Endothelial cell of umbilical vein (primary cell): ENCODE data around the gene TNFRSF11A. TPM values are rescaled to one million over a fixed set of nuclear protein-coding genes. Genes with fewer than 3 reads are reported as not detected.

Experiments
- BruUV-seq: library from RNA; stranded (reverse); fragments of 400-500 nt; replicated peaks from 2 replicates; lab custom pipeline; 2021; lab: Mats Ljungman, UMichigan
- CTCF ChIA-PET: fragments of 300-600, 350-600 bp; sonication (Branson Sonifier 250); formaldehyde crosslinking; loops from one replicate; lab custom pipeline; 2021; ENCODE audit warnings: antibody characterized with exemption, inconsistent platforms; lab: Charles Lee
- POLR2A ChIA-PET: fragments of 300-600, 350-600 bp; sonication (Branson Sonifier 250); formaldehyde crosslinking; loops from one replicate; lab custom pipeline; 2021; ENCODE audit warnings: antibody characterized with exemption, inconsistent platforms; lab: Charles Lee
- DNase-seq: peaks from one replicate; pipeline ENCODE4 v3.0.0-alpha.2; 2011; ENCODE audit warnings: low read depth, low spot score
- FAIRE-seq: peaks from 2 replicates; lab custom pipeline; 2011; peaks lifted over from hg19 to GRCh38; lab: Jason Lieb, UNC
- H2AFZ ChIP-seq: 2 replicates; pipeline ENCODE4 v1.6.0; 2012; ENCODE audit warnings: low read depth, low read length, control low read depth, inconsistent platforms
- H3K27ac ChIP-seq: 2 replicates; pipeline ENCODE4 v1.5.1; 2011; ENCODE audit warnings: low read depth, mild to moderate bottlenecking, control low read depth, low read length, moderate library complexity; ENCODE audit not compliant: insufficient read depth
- H3K27me3 ChIP-seq, 2 experiments: 2 replicates each; pipeline versions ENCODE4 v1.6.0 to v1.6.1; 2011; ENCODE audit warnings: low read length in 2 of 2, mixed read lengths in 1 of 2; ENCODE audit not compliant: control insufficient read depth in 2 of 2, insufficient read depth in 2 of 2
- H3K36me3 ChIP-seq, 2 experiments: 2 replicates in 1 of 2; 3 replicates in 1 of 2; pipeline ENCODE4 v1.5.1; 2011; ENCODE audit warnings: low read length in 2 of 2, mild to moderate bottlenecking in 1 of 2, moderate library complexity in 1 of 2; ENCODE audit not compliant: control insufficient read depth in 2 of 2, insufficient read depth in 2 of 2; ENCODE audit errors: extremely low read depth in 1 of 2
- H3K4me1 ChIP-seq: 3 replicates; pipeline ENCODE4 v1.5.1; 2011; ENCODE audit warnings: mild to moderate bottlenecking, low read length; ENCODE audit not compliant: control insufficient read depth, insufficient read depth; ENCODE audit errors: extremely low read depth
- H3K4me2 ChIP-seq: 2 replicates; pipeline ENCODE4 v1.6.1; 2011; ENCODE audit warnings: low read length, control low read depth, mixed read lengths; ENCODE audit not compliant: insufficient read depth
- H3K4me3 ChIP-seq, 3 experiments: fragments of 200-600 bp in 1 of 3; sonication (generic), shearing (Covaris generic) in 1 of 3; replicated peaks in 1 of 3; 2 replicates each; pipeline ENCODE4 v1.5.1; 2011 to 2016; ENCODE audit warnings: control low read depth in 3 of 3, low read length in 3 of 3, mild to moderate bottlenecking in 2 of 3, inconsistent platforms in 1 of 3, low read depth in 1 of 3, moderate library complexity in 1 of 3; ENCODE audit not compliant: insufficient read depth in 1 of 3
- H3K79me2 ChIP-seq: 2 replicates; pipeline ENCODE4 v1.6.0; 2012; ENCODE audit warnings: low read length, inconsistent platforms; ENCODE audit not compliant: control insufficient read depth, insufficient read depth
- H3K9ac ChIP-seq: replicated peaks from 2 replicates; pipeline ENCODE3; 2011; ENCODE audit warnings: low read length, control low read depth; ENCODE audit not compliant: insufficient read depth; ENCODE audit errors: extremely low read depth
- H3K9me1 ChIP-seq: replicated peaks from 3 replicates; pipeline ENCODE4 v1.6.0; 2011; ENCODE audit warnings: mild to moderate bottlenecking, low read length; ENCODE audit not compliant: control insufficient read depth, insufficient read depth; ENCODE audit errors: extremely low read depth
- H3K9me3 ChIP-seq: replicated peaks from 2 replicates; pipeline ENCODE4 v1.5.1; 2012; ENCODE audit warnings: low read length, inconsistent platforms; ENCODE audit not compliant: control insufficient read depth, insufficient read depth
- H4K20me1 ChIP-seq: replicated peaks from 2 replicates; pipeline ENCODE3; 2011; ENCODE audit warnings: mild to moderate bottlenecking, low read length; ENCODE audit not compliant: control insufficient read depth, insufficient read depth; ENCODE audit errors: extremely low read depth
- EZH2 ChIP-seq: IDR thresholded peaks from 2 replicates; pipeline ENCODE4 v1.6.1; 2012; ENCODE audit warnings: borderline replicate concordance, low read depth, mild to moderate bottlenecking, moderate library complexity, low read length, inconsistent platforms; ENCODE audit not compliant: severe bottlenecking
- FOS ChIP-seq: IDR thresholded peaks from 2 replicates; pipeline ENCODE4 v1.6.1; 2011; ENCODE audit warnings: mild to moderate bottlenecking, low read length, moderate library complexity, borderline replicate concordance; ENCODE audit not compliant: insufficient read depth
- GATA2 ChIP-seq: IDR thresholded peaks from 2 replicates; pipeline ENCODE4 v1.7.0; 2011; ENCODE audit warnings: low read depth, mild to moderate bottlenecking, moderate library complexity, mixed read lengths, low read length; ENCODE audit not compliant: insufficient read length, insufficient read depth
- JUN ChIP-seq: IDR thresholded peaks from 2 replicates; pipeline ENCODE4 v1.6.1; 2011; ENCODE audit warnings: borderline replicate concordance, low read depth; ENCODE audit not compliant: insufficient read length, insufficient read depth
- MYC ChIP-seq: IDR thresholded peaks from one replicate; pipeline ENCODE4 v1.6.1; 2011; ENCODE audit warnings: mild to moderate bottlenecking, low read depth, low read length
- POLR2A ChIP-seq: IDR thresholded peaks from 2 replicates; pipeline ENCODE4 v1.6.1; 2012; ENCODE audit warnings: low read depth, mild to moderate bottlenecking, control low read depth, low read length
- POLR2AphosphoS5 ChIP-seq: IDR thresholded peaks from 2 replicates; pipeline ENCODE4 v1.6.1; 2012; ENCODE audit warnings: low read depth, mild to moderate bottlenecking, control low read depth, low read length, moderate library complexity; ENCODE audit not compliant: insufficient read depth
- dilution Hi-C: fragments of 300-500 bp; cut with MboI; formaldehyde crosslinking; loops from one replicate; pipeline ENCODE4 v1.15.0; 2019; ENCODE audit warnings: low sequenced_read_pairs; ENCODE audit not compliant: extremely low pct_ligation_motif_present
- intact Hi-C: fragments of 100-400 bp; cut with micrococcal nuclease; formaldehyde crosslinking; loops from one replicate; pipeline ENCODE4 v1.10.0; 2022
- polyA plus RNA-seq, 4 experiments: library from polyadenylated mRNA; depleted of rRNA in 3 of 4; stranded (reverse) in 3 of 4; unstranded in 1 of 4; fragments of >200 nt; gene quantifications; 2 replicates each; pipeline versions ENCODE4 v1.2.1 to v1.2.3, GENCODE V29; 2011 to 2012; ENCODE audit warnings: missing spikeins in 1 of 4
- total RNA-seq: library from RNA; stranded (reverse); gene quantifications from 2 replicates; pipeline ENCODE4 v1.2.3, GENCODE V29; 2021
- TF ChIP-seq, protein P1 (sequence below), 2 donors: IDR thresholded peaks; 1 replicate in 1 of 2; 2 replicates in 1 of 2; pipeline ENCODE4 v1.5.1; 2011; ENCODE audit warnings: low read length in 2 of 2, mild to moderate bottlenecking in 2 of 2, moderate library complexity in 2 of 2, control low read depth in 1 of 2, inconsistent platforms in 1 of 2, low read depth in 1 of 2; ENCODE audit not compliant: insufficient read depth in 1 of 2; ENCODE audit errors: extremely low read depth in 1 of 2
- TF ChIP-seq, protein P2 (sequence below): IDR thresholded peaks from 2 replicates; pipeline ENCODE4 v1.6.1; 2011; ENCODE audit not compliant: insufficient read depth, insufficient read length

The TNFRSF11A gene
- total and polyA plus RNA-seq, 2 donors (not counting 3 experiments of a cell fraction or from before 2014, with no cell fraction given) = 10.4 to 11.1 TPM

DNA sequence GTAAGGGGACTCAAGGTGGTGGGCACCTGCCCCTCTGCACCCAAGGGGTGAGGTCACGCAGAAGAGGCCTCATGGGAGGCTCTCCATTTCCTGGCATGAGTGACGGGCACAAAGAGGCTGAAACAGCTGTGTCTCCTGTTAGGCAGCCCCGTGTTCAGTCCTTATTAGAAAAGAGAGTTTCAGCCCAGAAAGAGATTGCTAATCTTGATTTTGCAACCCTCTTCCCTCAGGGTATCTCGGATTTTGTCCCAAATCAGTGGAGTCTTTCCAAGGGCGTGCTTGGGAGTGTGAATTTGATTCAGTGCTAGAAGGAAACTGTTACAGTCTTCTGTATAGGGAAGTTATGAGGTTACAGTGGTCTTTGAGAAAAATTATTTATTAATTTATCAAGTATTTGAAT is 10.4 kb downstream of the TNFRSF11A start:
- BruUV-seq = no TSS peak
- Histone ChIP-seq H3K9ac (no peak overlapping the region), H4K20me1 (no peaks in the 10 kb centered on the region), H3K27me3 (no peaks in the 10 kb centered on the region), H3K36me3 (no peaks in the 10 kb centered on the region), H3K9me1 (no peaks in the 10 kb centered on the region), H3K4me1 (peaks cover 63% of the 10 kb centered on the region), H3K79me2 (no peaks in the 10 kb centered on the region), H3K27ac (no peak overlapping the region), H3K9me3 (no peaks in the 10 kb centered on the region), H3K4me3 (no peak overlapping the region), H3K4me2 (no peak overlapping the region), H2AFZ (no peak overlapping the region)
- dilution Hi-C loops (no loop called here), intact Hi-C loops (loop anchor here (2.0 to 10.0 kb wide), 2 partner anchors 187 to 731 kb away; partner anchors contain the start of gene ZCCHC2)
- TF ChIP-seq GATA2 (no peak), JUN (no peak), POLR2A (no peak)
- TF ChIP-seq, protein P1, sequence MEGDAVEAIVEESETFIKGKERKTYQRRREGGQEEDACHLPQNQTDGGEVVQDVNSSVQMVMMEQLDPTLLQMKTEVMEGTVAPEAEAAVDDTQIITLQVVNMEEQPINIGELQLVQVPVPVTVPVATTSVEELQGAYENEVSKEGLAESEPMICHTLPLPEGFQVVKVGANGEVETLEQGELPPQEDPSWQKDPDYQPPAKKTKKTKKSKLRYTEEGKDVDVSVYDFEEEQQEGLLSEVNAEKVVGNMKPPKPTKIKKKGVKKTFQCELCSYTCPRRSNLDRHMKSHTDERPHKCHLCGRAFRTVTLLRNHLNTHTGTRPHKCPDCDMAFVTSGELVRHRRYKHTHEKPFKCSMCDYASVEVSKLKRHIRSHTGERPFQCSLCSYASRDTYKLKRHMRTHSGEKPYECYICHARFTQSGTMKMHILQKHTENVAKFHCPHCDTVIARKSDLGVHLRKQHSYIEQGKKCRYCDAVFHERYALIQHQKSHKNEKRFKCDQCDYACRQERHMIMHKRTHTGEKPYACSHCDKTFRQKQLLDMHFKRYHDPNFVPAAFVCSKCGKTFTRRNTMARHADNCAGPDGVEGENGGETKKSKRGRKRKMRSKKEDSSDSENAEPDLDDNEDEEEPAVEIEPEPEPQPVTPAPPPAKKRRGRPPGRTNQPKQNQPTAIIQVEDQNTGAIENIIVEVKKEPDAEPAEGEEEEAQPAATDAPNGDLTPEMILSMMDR (IDR thresholded peaks at IDR 0.05; ENCODE audit: extremely low read depth in 1 of 2, insufficient read depth in 1 of 2, low read depth in 1 of 2, low read length in 2 of 2) = no peak
- TF ChIP-seq, protein P2, sequence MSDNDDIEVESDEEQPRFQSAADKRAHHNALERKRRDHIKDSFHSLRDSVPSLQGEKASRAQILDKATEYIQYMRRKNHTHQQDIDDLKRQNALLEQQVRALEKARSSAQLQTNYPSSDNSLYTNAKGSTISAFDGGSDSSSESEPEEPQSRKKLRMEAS = no peak
- POLR2A ChIA-PET = no interaction called here
- no peak for DNase-seq
- FAIRE-seq = no peak
- CTCF ChIA-PET = no interaction called here

DNA sequence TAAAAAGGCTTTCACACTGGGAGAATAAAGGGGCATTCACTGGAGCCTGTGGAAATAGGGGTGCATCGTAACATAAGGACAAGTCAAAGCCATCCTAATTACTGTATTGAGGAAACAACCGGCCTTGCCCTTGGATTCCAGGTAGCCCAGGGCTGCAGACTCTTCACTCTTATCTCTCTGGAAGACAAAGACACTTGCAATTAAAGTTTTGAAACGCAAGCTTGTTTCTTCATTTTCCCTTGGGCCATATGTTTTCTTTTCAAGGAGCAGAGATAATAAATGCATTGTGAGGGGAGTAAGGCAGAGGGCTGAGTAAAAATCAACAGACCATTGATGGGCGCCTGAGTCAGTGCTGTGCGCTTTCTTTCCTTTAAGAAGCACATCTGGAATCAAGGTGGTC is 11.5 kb downstream of the TNFRSF11A start:
- Histone ChIP-seq H3K36me3 (no peaks in the 10 kb centered on the region), H3K4me1 (peaks cover 57% of the 10 kb centered on the region), H3K9me3 (no peaks in the 10 kb centered on the region), H3K27ac (no peak overlapping the region), H4K20me1 (no peaks in the 10 kb centered on the region), H2AFZ (no peak overlapping the region), H3K4me3 (no peak overlapping the region), H3K27me3 (no peaks in the 10 kb centered on the region), H3K9me1 (no peaks in the 10 kb centered on the region), H3K79me2 (no peaks in the 10 kb centered on the region), H3K9ac (no peak overlapping the region), H3K4me2 (no peak overlapping the region)
- ChIA-PET POLR2A (no interaction called here), CTCF (no interaction called here)
- BruUV-seq = no TSS peak
- TF ChIP-seq FOS = no peak
- no peak for TF ChIP-seq EZH2
- TF ChIP-seq, protein P1 (IDR thresholded peaks at IDR 0.05; ENCODE audit: extremely low read depth in 1 of 2, insufficient read depth in 1 of 2, low read depth in 1 of 2, low read length in 2 of 2) = no peak
- TF ChIP-seq POLR2A = no peak
- TF ChIP-seq, protein P2 = no peak
- TF ChIP-seq GATA2 = no peak
- TF ChIP-seq JUN = no peak
- TF ChIP-seq POLR2AphosphoS5 = no peak
- TF ChIP-seq MYC = no peak
- dilution Hi-C loops = no loop called here
- DNase-seq (no peak), FAIRE-seq (no peak)
- intact Hi-C loops = loop anchor here (10.0 kb wide), 1 partner anchor 732 kb away; no protein-coding TSS in a partner anchor
